HL-60 (cell line): ENCODE data around the gene CCDC174.

Experiments used
- CTCF ChIP-seq: IDR thresholded peaks from one replicate; pipeline ENCODE4 v1.5.1; 2011; ENCODE audit warnings: low read length, control low read depth, inconsistent platforms; ENCODE audit not compliant: insufficient read depth
- GABPA ChIP-seq: IDR thresholded peaks from 2 replicates; pipeline ENCODE4 v1.6.1; 2012; ENCODE audit warnings: low read depth
- POLR2AphosphoS5 ChIP-seq: IDR thresholded peaks from 2 replicates; pipeline ENCODE4 v1.6.1; 2012; ENCODE audit warnings: low read depth
- SPI1 ChIP-seq: IDR thresholded peaks from 2 replicates; pipeline ENCODE4 v1.6.1; 2012; ENCODE audit warnings: low read depth, mild to moderate bottlenecking, borderline replicate concordance

GRCh38 chr3:14614189-14614588 lies 37.4 kb upstream of the CCDC174 start:
- TF ChIP-seq CTCF = no peak
- TF ChIP-seq GABPA = no peak
- TF ChIP-seq SPI1 = no peak
- no peak for TF ChIP-seq POLR2AphosphoS5
